Keratinocyte (primary cell): Measurements from ENCODE around the gene ZNF862. TPM values are rescaled to one million over a fixed set of nuclear protein-coding genes. Genes with fewer than 3 reads are reported as not detected.

ENCODE experiments used
- DNase-seq: peaks from one replicate; pipeline ENCODE4 v3.0.0-alpha.2; 2011; ENCODE audit warnings: low read depth, missing footprints, low spot score
- FAIRE-seq: peaks from 2 replicates; lab custom pipeline; 2011; peaks lifted over from hg19 to GRCh38; lab: Jason Lieb, UNC
- H2AFZ ChIP-seq: 2 replicates; pipeline ENCODE4 v1.6.0; 2012; ENCODE audit warnings: low read length, control low read depth, inconsistent platforms; ENCODE audit not compliant: control insufficient read depth
- H3K27ac ChIP-seq: 2 replicates; pipeline ENCODE4 v1.5.1; 2011; ENCODE audit warnings: low read length; ENCODE audit not compliant: control insufficient read depth, insufficient read depth
- H3K27me3 ChIP-seq: 3 replicates; pipeline ENCODE4 v1.6.0; 2011; ENCODE audit warnings: low read length; ENCODE audit not compliant: control insufficient read depth, insufficient read depth; ENCODE audit errors: extremely low read depth
- H3K36me3 ChIP-seq, 2 experiments: 2 replicates in 1 of 2; 3 replicates in 1 of 2; pipeline ENCODE4 v1.5.1; 2011; ENCODE audit warnings: low read length in 2 of 2, mild to moderate bottlenecking in 1 of 2; ENCODE audit not compliant: control insufficient read depth in 2 of 2, insufficient read depth in 2 of 2; ENCODE audit errors: extremely low read depth in 1 of 2
- H3K4me1 ChIP-seq: 3 replicates; pipeline ENCODE4 v1.5.1; 2011; ENCODE audit warnings: low read length; ENCODE audit not compliant: control insufficient read depth, insufficient read depth; ENCODE audit errors: extremely low read depth
- H3K4me2 ChIP-seq: 3 replicates; pipeline ENCODE4 v1.6.0; 2011; ENCODE audit warnings: low read depth, low read length; ENCODE audit not compliant: control insufficient read depth, insufficient read depth; ENCODE audit errors: extremely low read depth
- H3K4me3 ChIP-seq, 3 experiments: fragments of 200-600 bp in 1 of 3; sonication (generic) in 1 of 3; 2 replicates in 2 of 3; 3 replicates in 1 of 3; pipeline ENCODE4 v1.5.1; 2011 to 2016; ENCODE audit warnings: low read length in 3 of 3, mild to moderate bottlenecking in 3 of 3, control low read depth in 2 of 3, inconsistent platforms in 1 of 3, low read depth in 1 of 3, mixed read lengths in 1 of 3, mixed run types in 1 of 3, moderate library complexity in 1 of 3; ENCODE audit not compliant: control insufficient read depth in 2 of 3, insufficient read depth in 2 of 3; ENCODE audit errors: extremely low read depth in 1 of 3
- H3K79me2 ChIP-seq: 2 replicates; pipeline ENCODE4 v1.6.0; 2012; ENCODE audit warnings: low read length; ENCODE audit not compliant: control insufficient read depth, insufficient read depth
- H3K9ac ChIP-seq: 3 replicates; pipeline ENCODE4 v1.6.0; 2011; ENCODE audit warnings: low read length; ENCODE audit not compliant: control insufficient read depth, insufficient read depth; ENCODE audit errors: extremely low read depth
- H3K9me1 ChIP-seq: 3 replicates; pipeline ENCODE4 v1.6.0; 2011; ENCODE audit warnings: low read length; ENCODE audit not compliant: control insufficient read depth, insufficient read depth; ENCODE audit errors: extremely low read depth
- H3K9me3 ChIP-seq: 2 replicates; pipeline ENCODE4 v1.5.1; 2012; ENCODE audit warnings: low read depth, low read length; ENCODE audit not compliant: control insufficient read depth
- H4K20me1 ChIP-seq: 3 replicates; pipeline ENCODE4 v1.6.0; 2011; ENCODE audit warnings: low read length; ENCODE audit not compliant: control insufficient read depth, insufficient read depth; ENCODE audit errors: extremely low read depth
- CTCF ChIP-seq, 3 experiments: IDR thresholded peaks in 1 of 3; conservative IDR thresholded peaks in 1 of 3; optimal IDR thresholded peaks in 1 of 3; 2 replicates in 2 of 3; 3 replicates in 1 of 3; pipeline versions ENCODE3 to v1.5.1; 2011; ENCODE audit warnings: low read length in 3 of 3, mild to moderate bottlenecking in 3 of 3, moderate library complexity in 2 of 3, control low read depth in 1 of 3, inconsistent platforms in 1 of 3; ENCODE audit not compliant: insufficient read depth in 2 of 3; ENCODE audit errors: extremely low read depth in 1 of 3
- EZH2 ChIP-seq: IDR thresholded peaks from one replicate; pipeline ENCODE4 v1.6.1; 2012; ENCODE audit warnings: inconsistent platforms, mild to moderate bottlenecking, low read length, moderate library complexity
- dilution Hi-C: fragments of 300-500 bp; cut with MboI; formaldehyde crosslinking; loops from one replicate; pipeline ENCODE4 v1.7.0; 2020; ENCODE audit warnings: low sequenced_read_pairs; ENCODE audit not compliant: extremely low pct_ligation_motif_present
- polyA plus RNA-seq, 5 experiments: library from polyadenylated mRNA; depleted of rRNA in 3 of 5; stranded (reverse) in 3 of 5; stranded (forward) in 1 of 5; unstranded in 1 of 5; fragments of >200 nt; gene quantifications; 1 replicate in 1 of 5; 2 replicates in 3 of 5; 3 replicates in 1 of 5; pipeline versions ENCODE4 v1.2.1 to v1.2.3, GENCODE V29; 2011 to 2012; ENCODE audit warnings: missing spikeins in 2 of 5, low read depth in 1 of 5, low replicate concordance in 1 of 5

The ZNF862 gene
- polyA plus RNA-seq, 1 donor (not counting 4 experiments of a cell fraction or from before 2014, with no cell fraction given) = 10.1 TPM

DNA sequence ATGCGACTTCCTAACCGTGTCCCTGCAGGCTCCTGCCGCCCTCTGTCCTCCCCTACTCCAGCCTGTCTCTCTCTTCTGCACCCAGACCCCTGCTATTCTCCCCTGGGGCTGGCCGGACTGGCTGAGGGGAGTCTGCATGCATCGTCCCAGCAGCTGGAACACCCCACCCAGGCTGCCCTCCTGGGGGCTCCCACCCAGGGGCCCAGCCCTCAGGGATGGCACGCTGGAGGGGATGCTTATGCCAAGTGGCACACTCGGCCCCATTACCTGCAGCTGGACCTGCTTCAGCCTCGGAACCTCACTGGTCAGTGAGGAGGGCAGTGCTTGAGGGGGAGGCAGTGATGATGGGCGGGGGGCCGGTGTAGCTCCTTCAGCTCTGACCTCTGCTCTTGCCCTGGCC lies 43.0 kb upstream of the ZNF862 start:
- no peak overlapping the region for H3K27ac ChIP-seq
- peaks cover 26% of the 10 kb centered on the region for H3K27me3 ChIP-seq
- H3K4me2 ChIP-seq = no peak overlapping the region
- H4K20me1 ChIP-seq = no peaks in the 10 kb centered on the region
- TF ChIP-seq EZH2 (no peak), CTCF (optimal IDR thresholded peaks at IDR 0.05 in 1 of 3, IDR thresholded peaks at IDR 0.05 in 1 of 3, conservative IDR thresholded peaks at IDR 0.05 in 1 of 3; ENCODE audit: extremely low read depth in 1 of 3, insufficient read depth in 2 of 3, low read length in 3 of 3) (no peak)
- DNase-seq (no peak), FAIRE-seq (no peak)
- no peaks in the 10 kb centered on the region for H3K9me3 ChIP-seq
- no peaks in the 10 kb centered on the region for H3K79me2 ChIP-seq
- H3K4me3 ChIP-seq = no peak overlapping the region
- H3K9me1 ChIP-seq = no peaks in the 10 kb centered on the region
- H3K4me1 ChIP-seq = peaks cover 2% of the 10 kb centered on the region
- H3K36me3 ChIP-seq = no peaks in the 10 kb centered on the region
- no peak overlapping the region for H3K9ac ChIP-seq
- dilution Hi-C loops = no loop called here
- H2AFZ ChIP-seq = no peak overlapping the region

DNA sequence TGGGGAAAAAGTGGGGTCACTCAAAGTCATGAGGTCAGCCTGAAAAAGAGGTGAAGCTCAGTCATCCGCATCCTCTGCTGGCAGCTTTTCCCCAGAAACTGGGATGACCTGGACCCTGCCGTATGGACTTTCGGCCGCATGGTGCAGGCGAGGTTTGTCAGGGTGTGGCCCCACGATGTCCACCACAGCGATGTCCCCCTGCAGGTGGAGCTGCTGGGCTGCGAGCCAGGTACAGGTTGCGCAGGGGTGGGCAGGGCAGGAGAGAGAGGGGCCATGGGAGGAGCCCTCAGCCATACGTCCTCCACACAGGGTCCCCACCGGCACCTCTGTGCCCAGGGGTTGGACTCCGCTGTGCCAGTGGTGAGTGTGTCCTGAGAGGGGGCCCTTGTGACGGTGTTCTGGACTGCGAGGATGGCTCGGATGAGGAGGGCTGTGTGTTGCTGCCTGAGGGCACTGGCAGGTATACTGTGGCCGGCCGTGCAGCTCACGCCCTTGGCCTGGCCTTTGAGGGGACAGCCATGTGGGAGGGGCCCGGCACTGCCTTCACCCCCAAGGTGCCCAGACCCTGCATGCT lies 41.8 kb upstream of the ZNF862 start:
- DNase-seq = no peak
- Histone ChIP-seq H3K27me3 (peaks cover 13% of the 10 kb centered on the region), H4K20me1 (no peaks in the 10 kb centered on the region), H3K4me1 (peaks cover 2% of the 10 kb centered on the region), H3K4me3 (no peak overlapping the region), H3K9ac (no peak overlapping the region), H3K27ac (no peak overlapping the region), H3K79me2 (no peaks in the 10 kb centered on the region), H3K4me2 (no peak overlapping the region), H2AFZ (no peak overlapping the region), H3K9me1 (no peaks in the 10 kb centered on the region), H3K9me3 (no peaks in the 10 kb centered on the region), H3K36me3 (no peaks in the 10 kb centered on the region)
- no peak for FAIRE-seq
- TF ChIP-seq EZH2 = no peak
- no peak for TF ChIP-seq CTCF (optimal IDR thresholded peaks at IDR 0.05 in 1 of 3, IDR thresholded peaks at IDR 0.05 in 1 of 3, conservative IDR thresholded peaks at IDR 0.05 in 1 of 3; ENCODE audit: extremely low read depth in 1 of 3, insufficient read depth in 2 of 3, low read length in 3 of 3)
- dilution Hi-C loops = no loop called here
